HL-60 (cell line): ENCODE measurements around the gene TBC1D17.

Experiments
- DNase-seq, 2 experiments: peaks; one replicate each; pipeline ENCODE4 v3.0.0-alpha.2; 2010 to 2020; ENCODE audit warnings: low read depth in 1 of 2, low spot score in 1 of 2
- H3K27ac ChIP-seq: fragments of 250-450 bp; sonication (Bioruptor Pico); replicated peaks from 2 replicates; pipeline ENCODE4 v1.5.1; 2020; ENCODE audit warnings: mild to moderate bottlenecking, moderate library complexity
- H3K27me3 ChIP-seq: fragments of 250-450 bp; sonication (Bioruptor Pico); 2 replicates; pipeline ENCODE4 v1.5.1; 2021; ENCODE audit warnings: mild to moderate bottlenecking, moderate library complexity; ENCODE audit not compliant: insufficient read depth, poor library complexity, severe bottlenecking
- H3K4me3 ChIP-seq: replicated peaks from 2 replicates; pipeline ENCODE4 v1.5.1; 2011; ENCODE audit warnings: mild to moderate bottlenecking, control low read depth, low read length; ENCODE audit not compliant: insufficient read depth
- CTCF ChIP-seq: IDR thresholded peaks from one replicate; pipeline ENCODE4 v1.5.1; 2011; ENCODE audit warnings: low read length, control low read depth, inconsistent platforms; ENCODE audit not compliant: insufficient read depth
- GABPA ChIP-seq: IDR thresholded peaks from 2 replicates; pipeline ENCODE4 v1.6.1; 2012; ENCODE audit warnings: low read depth
- POLR2AphosphoS5 ChIP-seq: IDR thresholded peaks from 2 replicates; pipeline ENCODE4 v1.6.1; 2012; ENCODE audit warnings: low read depth
- REST ChIP-seq: IDR thresholded peaks from 2 replicates; pipeline ENCODE4 v1.6.1; 2012; ENCODE audit warnings: low read depth; ENCODE audit not compliant: insufficient replicate concordance
- SPI1 ChIP-seq: IDR thresholded peaks from 2 replicates; pipeline ENCODE4 v1.6.1; 2012; ENCODE audit warnings: low read depth, mild to moderate bottlenecking, borderline replicate concordance

TBC1D17 gene

GRCh38 chr19:49870309-49870901 lies 7.1 kb upstream of the TBC1D17 start:
- TF ChIP-seq POLR2AphosphoS5 (no peak), SPI1 (no peak), REST (no peak), CTCF (no peak), GABPA (no peak)

GRCh38 chr19:49871349-49871985 lies 6.0 kb upstream of the TBC1D17 start:
- Histone ChIP-seq H3K27ac (no peak overlapping the region), H3K4me3 (no peak overlapping the region), H3K27me3 (no peaks in the 10 kb centered on the region)
- TF ChIP-seq REST, result no peak
- TF ChIP-seq SPI1, result no peak
- TF ChIP-seq CTCF, result no peak
- TF ChIP-seq POLR2AphosphoS5, result no peak
- TF ChIP-seq GABPA, result no peak
- no peak for DNase-seq

More at GRCh38 chr19:49870309-49870901, 7.1 kb upstream of the TBC1D17 start:
- peak overlapping the region; percentile 58 for H3K4me3 ChIP-seq
- peak overlapping the region; percentile 64 for H3K27ac ChIP-seq
- no peak for DNase-seq
- H3K27me3 ChIP-seq, result no peaks in the 10 kb centered on the region

- H3K4me3 ChIP-seq, result no peak overlapping the region
- H3K27me3 ChIP-seq, result no peaks in the 10 kb centered on the region
- no peak for DNase-seq
- no peak for TF ChIP-seq CTCF
- TF ChIP-seq GABPA, result no peak
- no peak for TF ChIP-seq POLR2AphosphoS5
- no peak for TF ChIP-seq REST
- no peak for TF ChIP-seq SPI1
- H3K27ac ChIP-seq, result no peak overlapping the region
Observed at GRCh38 chr19:49872245-49873128, 5.0 kb upstream of the TBC1D17 start.
